IMR-90 (cell line): ENCODE measurements around the gene TEAD1. TPM values are rescaled to one million over a fixed set of nuclear protein-coding genes. Genes with fewer than 3 reads are reported as not detected.

ENCODE experiments used
- ATAC-seq: fragments of 200-7000 bp; cut with Tn5 transposase; 2 replicates; pipeline ENCODE4 v1.9.1; 2020; ENCODE audit warnings: low read depth, mild to moderate bottlenecking, moderate library complexity
- BruUV-seq: library from RNA; stranded (reverse); fragments of 400-500 nt; replicated peaks from 2 replicates; lab custom pipeline; 2021; lab: Mats Ljungman, UMichigan
- CTCF ChIA-PET: fragments of 300-600 bp; formaldehyde crosslinking; extraction: SDS; loops from one replicate; lab custom pipeline; 2021; ENCODE audit warnings: antibody characterized with exemption; lab: Yijun Ruan, JAX
- POLR2A ChIA-PET: fragments of 300-600 bp; sonication (Branson Sonifier 250); formaldehyde crosslinking; loops from one replicate; lab custom pipeline; 2022; ENCODE audit warnings: antibody characterized with exemption; ENCODE audit not compliant: unreplicated experiment; lab: Charles Lee
- DNase-seq: peaks from one replicate; pipeline ENCODE4 v3.0.0; 2013
- H2AFZ ChIP-seq: replicated peaks from 2 replicates; pipeline ENCODE3; 2013; ENCODE audit warnings: low read length, mild to moderate bottlenecking; ENCODE audit not compliant: poor library complexity
- H2AK5ac ChIP-seq: 2 replicates; pipeline ENCODE4 v1.6.1; 2013; ENCODE audit warnings: low read depth, low read length, inconsistent platforms
- H2AK9ac ChIP-seq: replicated peaks from 2 replicates; pipeline ENCODE3; 2013; ENCODE audit warnings: mild to moderate bottlenecking, low read depth, low read length, moderate library complexity; ENCODE audit not compliant: poor library complexity
- H2BK120ac ChIP-seq: 2 replicates; pipeline ENCODE4 v1.6.1; 2013; ENCODE audit warnings: low read depth, low read length, inconsistent platforms
- H2BK15ac ChIP-seq: 3 replicates; pipeline ENCODE4 v1.6.1; 2013; ENCODE audit warnings: low read depth, low read length, inconsistent platforms
- H2BK20ac ChIP-seq: 2 replicates; pipeline ENCODE4 v1.6.1; 2013; ENCODE audit warnings: low read depth, mild to moderate bottlenecking, inconsistent platforms, low read length, moderate library complexity
- H2BK5ac ChIP-seq: 2 replicates; pipeline ENCODE4 v1.6.1; 2013; ENCODE audit warnings: mild to moderate bottlenecking, low read depth, low read length, inconsistent platforms; ENCODE audit not compliant: poor library complexity, severe bottlenecking
- H3K14ac ChIP-seq: replicated peaks from 2 replicates; pipeline ENCODE4 v1.6.1; 2013; ENCODE audit warnings: low read depth, low read length, inconsistent platforms
- H3K18ac ChIP-seq: 2 replicates; pipeline ENCODE4 v1.6.1; 2013; ENCODE audit warnings: low read depth, low read length, control low read depth
- H3K23ac ChIP-seq: 2 replicates; pipeline ENCODE4 v1.6.1; 2013; ENCODE audit warnings: low read depth, low read length, inconsistent platforms
- H3K27ac ChIP-seq: 2 replicates; pipeline ENCODE4 v1.5.1; 2013; ENCODE audit warnings: mild to moderate bottlenecking, control low read depth, low read length; ENCODE audit not compliant: insufficient read depth
- H3K27me3 ChIP-seq: 2 replicates; pipeline ENCODE4 v1.6.1; 2013; ENCODE audit warnings: low read length; ENCODE audit not compliant: control insufficient read depth, insufficient read depth
- H3K36me3 ChIP-seq: 2 replicates; pipeline ENCODE4 v1.6.1; 2013; ENCODE audit warnings: low read length, mixed read lengths; ENCODE audit not compliant: control insufficient read depth, insufficient read depth
- H3K4ac ChIP-seq: 2 replicates; pipeline ENCODE4 v1.6.1; 2013; ENCODE audit warnings: low read depth, low read length, inconsistent platforms
- H3K4me1 ChIP-seq: 2 replicates; pipeline ENCODE4 v1.6.1; 2013; ENCODE audit warnings: low read length, mixed read lengths; ENCODE audit not compliant: control insufficient read depth, insufficient read depth
- H3K4me2 ChIP-seq: 2 replicates; pipeline ENCODE4 v1.6.1; 2013; ENCODE audit warnings: low read depth, mild to moderate bottlenecking, control low read depth, low read length, moderate library complexity
- H3K4me3 ChIP-seq: 2 replicates; pipeline ENCODE4 v1.5.1; 2013; ENCODE audit warnings: low read depth, mild to moderate bottlenecking, control low read depth, low read length, moderate library complexity; ENCODE audit not compliant: insufficient read depth
- H3K56ac ChIP-seq: 2 replicates; pipeline ENCODE4 v1.6.1; 2013; ENCODE audit warnings: low read length, inconsistent platforms; ENCODE audit not compliant: insufficient read depth; ENCODE audit errors: extremely low read depth
- H3K79me1 ChIP-seq, 2 experiments: 2 replicates each; pipeline ENCODE4 v1.6.1; 2013; ENCODE audit warnings: low read length in 2 of 2, inconsistent platforms in 1 of 2, low read depth in 1 of 2
- H3K9ac ChIP-seq: 2 replicates; pipeline ENCODE4 v1.6.1; 2013; ENCODE audit warnings: low read depth, low read length, control low read depth
- H3K9me1 ChIP-seq: 2 replicates; pipeline ENCODE4 v1.6.1; 2013; ENCODE audit warnings: low read length, inconsistent platforms; ENCODE audit not compliant: insufficient read depth
- H3K9me3 ChIP-seq: 2 replicates; pipeline ENCODE4 v1.6.1; 2013; ENCODE audit warnings: low read length; ENCODE audit not compliant: control insufficient read depth, insufficient read depth
- H4K20me1 ChIP-seq: 2 replicates; pipeline ENCODE4 v1.6.1; 2013; ENCODE audit warnings: low read length, inconsistent platforms; ENCODE audit not compliant: insufficient read depth
- H4K5ac ChIP-seq: 2 replicates; pipeline ENCODE4 v1.6.1; 2013; ENCODE audit warnings: mild to moderate bottlenecking, low read depth, low read length, control low read depth
- H4K8ac ChIP-seq, 2 experiments: 2 replicates each; pipeline ENCODE4 v1.6.1; 2013; ENCODE audit warnings: low read depth in 2 of 2, low read length in 2 of 2, control low read depth in 1 of 2, inconsistent platforms in 1 of 2
- H4K91ac ChIP-seq: 2 replicates; pipeline ENCODE4 v1.6.1; 2013; ENCODE audit warnings: low read depth, low read length, inconsistent platforms; ENCODE audit not compliant: insufficient read depth
- CEBPB ChIP-seq: IDR thresholded peaks from 2 replicates; pipeline ENCODE4 v1.6.1; 2012; ENCODE audit warnings: low read depth, low read length, improper control_type of control experiment
- CHD1 ChIP-seq: IDR thresholded peaks from 2 replicates; pipeline ENCODE4 v1.6.1; 2012; ENCODE audit warnings: low read depth, low read length, improper control_type of control experiment
- CTCF ChIP-seq: conservative IDR thresholded peaks from 2 replicates; pipeline ENCODE4 v1.5.1; 2012; ENCODE audit warnings: mild to moderate bottlenecking, low read depth, low read length, improper control_type of control experiment
- ELK1 ChIP-seq: fragments of 150-350 bp; IDR thresholded peaks from 2 replicates; pipeline ENCODE4 v1.6.1; 2016; ENCODE audit warnings: low read depth, mild to moderate bottlenecking, low read length, moderate library complexity, borderline replicate concordance
- FOS ChIP-seq: fragments of 150-350 bp; IDR thresholded peaks from 2 replicates; pipeline ENCODE4 v1.6.1; 2016; ENCODE audit warnings: low read depth, low read length
- MAFK ChIP-seq: IDR thresholded peaks from 2 replicates; pipeline ENCODE4 v1.6.1; 2012; ENCODE audit warnings: low read depth, low read length, improper control_type of control experiment
- MAZ ChIP-seq: IDR thresholded peaks from 2 replicates; pipeline ENCODE4 v1.6.1; 2012; ENCODE audit warnings: low read depth, mild to moderate bottlenecking, low read length, improper control_type of control experiment, moderate library complexity, borderline replicate concordance
- MXI1 ChIP-seq: IDR thresholded peaks from 2 replicates; pipeline ENCODE4 v1.6.1; 2012; ENCODE audit warnings: low read depth, mild to moderate bottlenecking, low read length, moderate library complexity, borderline replicate concordance
- POLR2A ChIP-seq: IDR thresholded peaks from 2 replicates; pipeline ENCODE4 v1.6.1; 2012; ENCODE audit warnings: mild to moderate bottlenecking, low read depth, low read length
- RAD21 ChIP-seq: IDR thresholded peaks from 2 replicates; pipeline ENCODE4 v1.6.1; 2012; ENCODE audit warnings: low read length, improper control_type of control experiment
- RCOR1 ChIP-seq: IDR thresholded peaks from 2 replicates; pipeline ENCODE4 v1.6.1; 2012; ENCODE audit warnings: mild to moderate bottlenecking, low read length, improper control_type of control experiment; ENCODE audit not compliant: insufficient replicate concordance
- RFX5 ChIP-seq: IDR thresholded peaks from 2 replicates; pipeline ENCODE4 v1.8.0; 2012; ENCODE audit warnings: low read depth, mild to moderate bottlenecking, low read length, moderate library complexity
- SMC3 ChIP-seq: fragments of 150-350 bp; IDR thresholded peaks from 2 replicates; pipeline ENCODE4 v1.6.1; 2016; ENCODE audit warnings: low read depth, mild to moderate bottlenecking, antibody characterized with exemption, low read length, moderate library complexity
- USF2 ChIP-seq: fragments of 150-350 bp; IDR thresholded peaks from 2 replicates; pipeline ENCODE4 v1.6.1; 2017; ENCODE audit warnings: mild to moderate bottlenecking, antibody characterized with exemption, low read length, low read depth
- WGBS, 2 experiments: methylation state at CpG; one replicate each; pipeline versions ENCODE4 v1.1.5 to v1.1.7; 2013; ENCODE audit warnings: missing lambda C conversion rate in 2 of 2; ENCODE audit not compliant: insufficient read length in 1 of 2; ENCODE audit errors: extremely low coverage in 2 of 2; 5-methylcytosine and 5-hydroxymethylcytosine counted together
- dilution Hi-C: fragments of 300-500 bp; cut with HindIII; formaldehyde crosslinking; loops from one replicate; pipeline ENCODE4 v1.14.3; 2018; ENCODE audit warnings: low sequenced_read_pairs; ENCODE audit not compliant: unreplicated experiment
- in situ Hi-C: fragments of 300-500 bp; cut with MboI; formaldehyde crosslinking; loops from 3 replicates; pipeline ENCODE4 v1.14.3; 2019; ENCODE audit warnings: low sequenced_read_pairs, inconsistent platforms, mixed read lengths
- intact Hi-C: fragments of 100-400 bp; cut with micrococcal nuclease; formaldehyde crosslinking; loops from 2 replicates; pipeline ENCODE4 v1.10.0; 2022
- polyA plus RNA-seq, 3 experiments: library from polyadenylated mRNA; depleted of rRNA; stranded (reverse); fragments of >200 nt; gene quantifications; 2 replicates each; pipeline ENCODE4 v1.2.3, GENCODE V29; 2012; ENCODE audit warnings: low replicate concordance in 1 of 3
- total RNA-seq: library from RNA; depleted of rRNA; stranded (reverse); fragments of >200 nt; gene quantifications from 2 replicates; pipeline ENCODE4 v1.2.3, GENCODE V29; 2012

Gene TEAD1
- total and polyA plus RNA-seq, 2 of the 4 experiments (the other 2 are of a cell fraction) = 51.8 to 69.2 TPM

- Histone ChIP-seq H3K4me3 (no peak overlapping the region), H3K79me1 (peaks cover 30 to 93% of the 10 kb centered on the region in 2 experiments), H3K9me3 (no peaks in the 10 kb centered on the region), H2BK15ac (no peak overlapping the region; the same call in 2 of the 3 replicates), H2BK120ac (peak overlapping the region; percentile 38), H2AFZ (no peak overlapping the region), H2BK5ac (peak overlapping the region; percentile 67), H3K27ac (peak overlapping the region; percentile 14), H3K36me3 (no peaks in the 10 kb centered on the region), H2BK20ac (peak overlapping the region; percentile 35; the same call in 1 of the 2 replicates), H3K56ac (no peak overlapping the region), H2AK9ac (peak overlapping the region; percentile 29), H3K27me3 (no peaks in the 10 kb centered on the region), H3K9me1 (peaks cover 51% of the 10 kb centered on the region), H3K18ac (peak overlapping the region; percentile 0; the same call in 1 of the 2 replicates), H3K4me2 (peak overlapping the region; percentile 26; the same call in 1 of the 2 replicates), H3K14ac (peak overlapping the region; percentile 61; the same call in 1 of the 2 replicates), H4K20me1 (peaks cover 89% of the 10 kb centered on the region), H3K9ac (no peak overlapping the region), H4K8ac (peak overlapping the region in 1 of 2 experiments; percentile 71; a peak in 2 of 4 replicates), H3K4ac (peak overlapping the region; percentile 31; the same call in 1 of the 2 replicates), H3K4me1 (peaks cover 28% of the 10 kb centered on the region), H2AK5ac (peak overlapping the region; percentile 60), H3K23ac (peak overlapping the region; percentile 31), H4K91ac (peak overlapping the region; percentile 29; the same call in 1 of the 2 replicates), H4K5ac (no peak overlapping the region)
- in situ Hi-C loops (no loop called here), intact Hi-C loops (no loop called here), dilution Hi-C loops (no loop called here)
- DNase-seq (peak; percentile 89), ATAC-seq (peak; percentile 24)
- CTCF ChIA-PET = interaction anchor here (0.7 to 0.8 kb wide), 2 partner anchors 10 to 124 kb away, joined by 3 read pairs; no protein-coding TSS in a partner anchor
- WGBS, 2 experiments = no CpG with 5 or more reads among the region's 4 CpGs
- POLR2A ChIA-PET = no interaction called here
- no TSS peak for BruUV-seq
- TF ChIP-seq CTCF (no peak), CHD1 (0 out of 2 replicates have a peak, but pooled peaks have one; percentile 9), FOS (peak; percentile 85), MAZ (no peak), RFX5 (no peak), CEBPB (peak; percentile 99), MXI1 (no peak), USF2 (no peak), RCOR1 (peak; percentile 32), RAD21 (no peak), MAFK (peak; percentile 33; the same call in 1 of the 2 replicates), POLR2A (no peak), ELK1 (no peak), SMC3 (no peak)
These were observed 144.3 kb downstream of the TEAD1 start for GRCh38 chr11:12818333-12819015.
